Measurements from ENCODE around the gene TNFRSF1A. TPM values are rescaled to one million over a fixed set of nuclear protein-coding genes. Genes with fewer than 3 reads are reported as not detected.

The TNFRSF1A gene
- total RNA-seq, 2 experiments from 2014 or later = 16.3 to 19.2 TPM

- POLR2A ChIA-PET = no interaction called here
- H3K9me3 ChIP-seq (ENCODE audit: control insufficient read depth in 1 of 2, insufficient read depth in 1 of 2, low read length in 2 of 2) = no peaks in the 10 kb centered on the region
- no peaks in the 10 kb centered on the region for H3K27me3 Mint-ChIP-seq
- ATAC-seq (ENCODE audit: poor library complexity) (no peak), DNase-seq (no peak)
- H3K27ac Mint-ChIP-seq = no peak overlapping the region
- TF ChIP-seq CTCF (IDR thresholded peaks at IDR 0.05) = no peak
- no peaks in the 10 kb centered on the region for H3K9me3 Mint-ChIP-seq
- H3K27me3 ChIP-seq (ENCODE audit: control insufficient read depth in 1 of 2, insufficient read depth in 2 of 2, low read length in 2 of 2) = no peaks in the 10 kb centered on the region
- intact Hi-C loops (cut with DNase I, micrococcal nuclease) = no loop called here
- no peaks in the 10 kb centered on the region for H3K36me3 ChIP-seq (ENCODE audit: insufficient read depth, low read length)
- no peak overlapping the region for H3K4me3 ChIP-seq (ENCODE audit: low read length)
- H3K4me3 Mint-ChIP-seq = no peak overlapping the region
- CTCF ChIA-PET = no interaction called here
- H3K4me1 ChIP-seq (ENCODE audit: insufficient read depth, low read length) = peaks cover 34% of the 10 kb centered on the region
- peaks cover 39% of the 10 kb centered on the region for H3K4me1 Mint-ChIP-seq (ENCODE audit: low read depth)
- H3K36me3 Mint-ChIP-seq (ENCODE audit: low read depth) = no peaks in the 10 kb centered on the region
- H3K27ac ChIP-seq (ENCODE audit: low read depth in 1 of 2, low read length in 2 of 2) = no peak overlapping the region
Observed at GRCh38 chr12:6318440-6318879, 23.4 kb downstream of the TNFRSF1A start.

GRCh38 chr12:6317693-6318439 lies 24.0 kb downstream of the TNFRSF1A start:
- Histone ChIP-seq H3K27ac (ENCODE audit: low read depth in 1 of 2, low read length in 2 of 2) (no peak overlapping the region), H3K27me3 (ENCODE audit: control insufficient read depth in 1 of 2, insufficient read depth in 2 of 2, low read length in 2 of 2) (no peaks in the 10 kb centered on the region), H3K9me3 (ENCODE audit: control insufficient read depth in 1 of 2, insufficient read depth in 1 of 2, low read length in 2 of 2) (no peaks in the 10 kb centered on the region), H3K4me3 (ENCODE audit: low read length) (no peak overlapping the region), H3K36me3 (ENCODE audit: insufficient read depth, low read length) (no peaks in the 10 kb centered on the region), H3K4me1 (ENCODE audit: insufficient read depth, low read length) (peaks cover 28% of the 10 kb centered on the region)
- ATAC-seq (ENCODE audit: poor library complexity) (no peak), DNase-seq (no peak)
- Mint-ChIP-seq H3K4me1 (ENCODE audit: low read depth) (peaks cover 33% of the 10 kb centered on the region), H3K4me3 (no peak overlapping the region), H3K27me3 (no peaks in the 10 kb centered on the region), H3K9me3 (no peaks in the 10 kb centered on the region), H3K27ac (no peak overlapping the region), H3K36me3 (ENCODE audit: low read depth) (no peaks in the 10 kb centered on the region)
- intact Hi-C loops (cut with DNase I, micrococcal nuclease) = no loop called here
- CTCF ChIA-PET = no interaction called here
- TF ChIP-seq CTCF (IDR thresholded peaks at IDR 0.05) = no peak
- POLR2A ChIA-PET = no interaction called here

GRCh38 chr12:6316921-6317692 lies 24.8 kb downstream of the TNFRSF1A start:
- CTCF ChIA-PET = no interaction called here
- no peak overlapping the region for H3K4me3 Mint-ChIP-seq
- no peak for ATAC-seq (ENCODE audit: poor library complexity)

More at GRCh38 chr12:6316921-6317692, 24.8 kb downstream of the TNFRSF1A start:
- Histone ChIP-seq H3K36me3 (ENCODE audit: insufficient read depth, low read length) (no peaks in the 10 kb centered on the region), H3K9me3 (ENCODE audit: control insufficient read depth in 1 of 2, insufficient read depth in 1 of 2, low read length in 2 of 2) (no peaks in the 10 kb centered on the region), H3K27ac (ENCODE audit: low read depth in 1 of 2, low read length in 2 of 2) (no peak overlapping the region), H3K4me3 (ENCODE audit: low read length) (no peak overlapping the region), H3K4me1 (ENCODE audit: insufficient read depth, low read length) (peaks cover 22% of the 10 kb centered on the region), H3K27me3 (ENCODE audit: control insufficient read depth in 1 of 2, insufficient read depth in 2 of 2, low read length in 2 of 2) (no peaks in the 10 kb centered on the region)
- Mint-ChIP-seq H3K36me3 (ENCODE audit: low read depth) (no peaks in the 10 kb centered on the region), H3K27me3 (peaks cover 1% of the 10 kb centered on the region), H3K4me1 (ENCODE audit: low read depth) (peaks cover 27% of the 10 kb centered on the region), H3K9me3 (no peaks in the 10 kb centered on the region), H3K27ac (no peak overlapping the region)
- no peak for DNase-seq
- TF ChIP-seq CTCF (IDR thresholded peaks at IDR 0.05) = no peak
- POLR2A ChIA-PET = no interaction called here
- intact Hi-C loops (cut with DNase I, micrococcal nuclease) = no loop called here
